HEK293 (cell line): ENCODE measurements around the gene NFATC1.

ENCODE experiments used
- CTCF ChIA-PET: fragments of 350-600 bp; formaldehyde crosslinking; extraction: SDS; loops from one replicate; lab custom pipeline; 2021; ENCODE audit warnings: antibody characterized with exemption; lab: Yijun Ruan, JAX
- POLR2A ChIA-PET: fragments of 300-600 bp; formaldehyde crosslinking; extraction: SDS; loops from one replicate; lab custom pipeline; 2020; ENCODE audit warnings: antibody characterized with exemption, inconsistent platforms; lab: Yijun Ruan, JAX
- H3K27ac ChIP-seq: fragments of 200-500 bp; sonication (Bioruptor generic); 2 replicates; pipeline ENCODE4 v1.5.1; 2014; ENCODE audit warnings: low read depth, low read length, control low read depth, inconsistent platforms; ENCODE audit errors: extremely low read depth
- H3K36me3 ChIP-seq, 2 experiments: fragments of 200-500 bp in 1 of 2; sonication (Bioruptor generic) in 1 of 2; 1 replicate in 1 of 2; 2 replicates in 1 of 2; pipeline ENCODE4 v1.5.1; 2014 to 2017; ENCODE audit warnings: inconsistent platforms in 2 of 2, low read length in 2 of 2; ENCODE audit not compliant: control insufficient read depth in 2 of 2, insufficient read depth in 1 of 2
- H3K4me1 ChIP-seq: fragments of 200-500 bp; sonication (Bioruptor generic); 2 replicates; pipeline ENCODE4 v1.5.1; 2014; ENCODE audit warnings: mild to moderate bottlenecking, low read length, inconsistent platforms; ENCODE audit not compliant: control insufficient read depth, insufficient read depth
- H3K4me3 ChIP-seq: 2 replicates; pipeline ENCODE4 v1.5.1; 2011; ENCODE audit warnings: low read depth, mild to moderate bottlenecking, control low read depth, low read length, moderate library complexity
- H3K9me3 ChIP-seq: fragments of 200-500 bp; sonication (Bioruptor generic); 2 replicates; pipeline ENCODE4 v1.5.1; 2014; ENCODE audit warnings: low read depth, low read length, inconsistent platforms; ENCODE audit not compliant: control insufficient read depth, insufficient read depth
- GLI4 ChIP-seq: fragments of 450-650 bp; formaldehyde crosslinking; IDR thresholded peaks from 2 replicates; pipeline ENCODE4 v1.5.1; 2016; ENCODE audit warnings: missing biosample characterization, missing genetic modification characterization
- OVOL3 ChIP-seq: fragments of 450-650 bp; formaldehyde crosslinking; IDR thresholded peaks from 2 replicates; pipeline ENCODE4 v1.5.1; 2016; ENCODE audit warnings: missing biosample characterization, missing genetic modification characterization
- RBAK ChIP-seq: fragments of 450-650 bp; formaldehyde crosslinking; IDR thresholded peaks from 2 replicates; pipeline ENCODE4 v1.5.1; 2016; ENCODE audit warnings: missing biosample characterization, missing genetic modification characterization
- ZBTB1 ChIP-seq: fragments of 450-650 bp; formaldehyde crosslinking; IDR thresholded peaks from 2 replicates; pipeline ENCODE4 v1.5.1; 2016; ENCODE audit warnings: missing biosample characterization, missing genetic modification characterization
- ZBTB17 ChIP-seq: fragments of 450-650 bp; formaldehyde crosslinking; IDR thresholded peaks from 2 replicates; pipeline ENCODE4 v1.5.1; 2016; ENCODE audit warnings: missing biosample characterization, missing genetic modification characterization
- ZFP69B ChIP-seq: fragments of 450-650 bp; formaldehyde crosslinking; IDR thresholded peaks from 2 replicates; pipeline ENCODE4 v1.5.1; 2016; ENCODE audit warnings: missing biosample characterization, missing genetic modification characterization
- ZNF133 ChIP-seq: fragments of 450-650 bp; formaldehyde crosslinking; IDR thresholded peaks from 2 replicates; pipeline ENCODE4 v1.5.1; 2016; ENCODE audit warnings: missing biosample characterization, missing genetic modification characterization
- ZNF146 ChIP-seq: fragments of 450-650 bp; formaldehyde crosslinking; IDR thresholded peaks from 2 replicates; pipeline ENCODE4 v1.5.1; 2016; ENCODE audit warnings: missing biosample characterization, missing genetic modification characterization
- ZNF16 ChIP-seq: fragments of 450-650 bp; formaldehyde crosslinking; IDR thresholded peaks from 2 replicates; pipeline ENCODE4 v1.5.1; 2016; ENCODE audit warnings: low read depth, missing biosample characterization, missing genetic modification characterization
- ZNF2 ChIP-seq: fragments of 450-650 bp; formaldehyde crosslinking; IDR thresholded peaks from 2 replicates; pipeline ENCODE4 v1.5.1; 2016; ENCODE audit warnings: missing biosample characterization, missing genetic modification characterization
- ZNF202 ChIP-seq: fragments of 450-650 bp; formaldehyde crosslinking; IDR thresholded peaks from 2 replicates; pipeline ENCODE4 v1.5.1; 2016; ENCODE audit warnings: missing biosample characterization, missing genetic modification characterization, borderline replicate concordance
- ZNF214 ChIP-seq: fragments of 450-650 bp; formaldehyde crosslinking; IDR thresholded peaks from 2 replicates; pipeline ENCODE4 v1.5.1; 2017; ENCODE audit warnings: missing biosample characterization, mild to moderate bottlenecking, missing genetic modification characterization, borderline replicate concordance
- ZNF23 ChIP-seq: fragments of 450-650 bp; formaldehyde crosslinking; IDR thresholded peaks from 2 replicates; pipeline ENCODE4 v1.5.1; 2016; ENCODE audit warnings: missing biosample characterization, missing genetic modification characterization, borderline replicate concordance
- ZNF26 ChIP-seq: fragments of 450-650 bp; formaldehyde crosslinking; IDR thresholded peaks from 2 replicates; pipeline ENCODE4 v1.5.1; 2016; ENCODE audit warnings: missing biosample characterization, missing genetic modification characterization
- ZNF274 ChIP-seq, 2 experiments: fragments of 200-500 bp in 1 of 2; fragments of 450-650 bp in 1 of 2; sonication (Bioruptor generic) in 1 of 2; formaldehyde crosslinking in 1 of 2; IDR thresholded peaks; 2 replicates each; pipeline versions ENCODE4 v1.5.1 to v1.6.1; 2014 to 2016; ENCODE audit warnings: borderline replicate concordance in 1 of 2, inconsistent platforms in 1 of 2, low read length in 1 of 2, missing biosample characterization in 1 of 2, missing genetic modification characterization in 1 of 2
- ZNF362 ChIP-seq: fragments of 450-650 bp; formaldehyde crosslinking; IDR thresholded peaks from 2 replicates; pipeline ENCODE4 v1.5.1; 2016; ENCODE audit warnings: missing biosample characterization, missing genetic modification characterization
- ZNF366 ChIP-seq: fragments of 450-650 bp; formaldehyde crosslinking; conservative IDR thresholded peaks from 2 replicates; pipeline ENCODE4 v1.5.1; 2016; ENCODE audit warnings: missing biosample characterization, missing genetic modification characterization
- ZNF416 ChIP-seq: fragments of 450-650 bp; formaldehyde crosslinking; IDR thresholded peaks from 2 replicates; pipeline ENCODE4 v1.5.1; 2016; ENCODE audit warnings: missing biosample characterization, missing genetic modification characterization
- ZNF48 ChIP-seq: fragments of 450-650 bp; formaldehyde crosslinking; IDR thresholded peaks from 2 replicates; pipeline ENCODE4 v1.5.1; 2016; ENCODE audit warnings: missing biosample characterization, missing genetic modification characterization
- ZNF555 ChIP-seq: fragments of 450-650 bp; formaldehyde crosslinking; conservative IDR thresholded peaks from 2 replicates; pipeline ENCODE4 v1.5.1; 2017; ENCODE audit warnings: missing biosample characterization, mild to moderate bottlenecking, missing genetic modification characterization, inconsistent platforms
- ZNF626 ChIP-seq: fragments of 450-650 bp; sonication (Bioruptor Pico); formaldehyde crosslinking; IDR thresholded peaks from 2 replicates; pipeline ENCODE4 v1.5.1; 2018; ENCODE audit warnings: missing biosample characterization, missing genetic modification characterization, inconsistent platforms
- ZNF658 ChIP-seq: fragments of 450-650 bp; formaldehyde crosslinking; IDR thresholded peaks from 2 replicates; pipeline ENCODE4; 2016; ENCODE audit warnings: missing biosample characterization, missing genetic modification characterization
- ZNF677 ChIP-seq: fragments of 450-650 bp; IDR thresholded peaks from 2 replicates; pipeline ENCODE4 v1.5.0; 2018; ENCODE audit warnings: missing biosample characterization, mild to moderate bottlenecking, missing genetic modification characterization, moderate library complexity
- ZSCAN16 ChIP-seq: fragments of 450-650 bp; formaldehyde crosslinking; IDR thresholded peaks from 2 replicates; pipeline ENCODE4 v1.5.1; 2016; ENCODE audit warnings: missing biosample characterization, missing genetic modification characterization
- TF ChIP-seq, protein P1 (sequence below): fragments of 450-650 bp; formaldehyde crosslinking; IDR thresholded peaks from 2 replicates; pipeline ENCODE4 v1.5.1; 2017; ENCODE audit warnings: missing biosample characterization, missing genetic modification characterization
- TF ChIP-seq, protein P2 (sequence below): fragments of 450-650 bp; formaldehyde crosslinking; IDR thresholded peaks from 2 replicates; pipeline ENCODE4 v1.5.1; 2017; ENCODE audit warnings: missing biosample characterization, missing genetic modification characterization

NFATC1 gene

GRCh38 chr18:79388043-79388442 lies 7.7 kb upstream of the NFATC1 start:
- no peaks in the 10 kb centered on the region for H3K4me1 ChIP-seq
- no peak for TF ChIP-seq OVOL3 (tag by site-specific recombination)
- no peak for TF ChIP-seq ZNF26 (tag by site-specific recombination)
- no peak for TF ChIP-seq ZNF202 (tag by site-specific recombination)
- no peak for TF ChIP-seq ZBTB1 (tag by site-specific recombination)
- no peak for TF ChIP-seq ZNF133 (tag by site-specific recombination)
- TF ChIP-seq ZNF416 = no peak
- no peak for TF ChIP-seq GLI4
- TF ChIP-seq ZNF274 (IDR thresholded peaks at IDR 0.05; ENCODE audit: low read length) = no peak
- TF ChIP-seq ZNF274 (tag by site-specific recombination; IDR thresholded peaks at IDR 0.05; ENCODE audit: borderline replicate concordance) = no peak
- TF ChIP-seq ZNF677 (tag by site-specific recombination) = no peak
- no peak overlapping the region for H3K4me3 ChIP-seq
- ChIA-PET CTCF (interaction anchor here (0.6 to 1.5 kb wide), 3 partner anchors 22 to 142 kb away, joined by 3 to 9 read pairs (median 4); no protein-coding TSS in a partner anchor), POLR2A (no interaction called here)
- no peaks in the 10 kb centered on the region for H3K36me3 ChIP-seq
- no peaks in the 10 kb centered on the region for H3K9me3 ChIP-seq
- H3K27ac ChIP-seq = no peak overlapping the region

DNA sequence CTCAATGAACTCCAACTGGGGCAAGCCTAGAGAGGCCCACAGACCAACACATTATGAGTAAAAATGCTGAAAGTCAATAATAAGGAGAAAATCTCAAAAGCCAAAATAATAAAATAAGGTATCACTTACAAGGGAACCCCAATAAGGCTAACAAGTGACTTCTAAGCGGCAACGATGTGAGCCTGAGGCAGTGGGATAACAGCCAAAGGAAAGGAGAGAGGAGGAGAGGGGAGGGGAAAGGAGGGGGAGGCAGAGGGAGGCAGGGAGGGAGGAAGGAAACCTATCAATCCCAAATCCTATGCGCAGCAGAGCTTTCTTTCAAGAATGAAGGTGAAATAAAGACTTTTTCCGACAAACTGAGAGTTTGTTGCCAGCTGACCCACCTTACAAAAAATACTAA lies 6.0 kb upstream of the NFATC1 start:
- H3K27ac ChIP-seq = no peak overlapping the region
- TF ChIP-seq ZNF274 (IDR thresholded peaks at IDR 0.05; ENCODE audit: low read length) (no peak), ZNF274 (tag by site-specific recombination; IDR thresholded peaks at IDR 0.05; ENCODE audit: borderline replicate concordance) (no peak), ZNF366 (tag by site-specific recombination) (no peak)
- TF ChIP-seq, protein P1, sequence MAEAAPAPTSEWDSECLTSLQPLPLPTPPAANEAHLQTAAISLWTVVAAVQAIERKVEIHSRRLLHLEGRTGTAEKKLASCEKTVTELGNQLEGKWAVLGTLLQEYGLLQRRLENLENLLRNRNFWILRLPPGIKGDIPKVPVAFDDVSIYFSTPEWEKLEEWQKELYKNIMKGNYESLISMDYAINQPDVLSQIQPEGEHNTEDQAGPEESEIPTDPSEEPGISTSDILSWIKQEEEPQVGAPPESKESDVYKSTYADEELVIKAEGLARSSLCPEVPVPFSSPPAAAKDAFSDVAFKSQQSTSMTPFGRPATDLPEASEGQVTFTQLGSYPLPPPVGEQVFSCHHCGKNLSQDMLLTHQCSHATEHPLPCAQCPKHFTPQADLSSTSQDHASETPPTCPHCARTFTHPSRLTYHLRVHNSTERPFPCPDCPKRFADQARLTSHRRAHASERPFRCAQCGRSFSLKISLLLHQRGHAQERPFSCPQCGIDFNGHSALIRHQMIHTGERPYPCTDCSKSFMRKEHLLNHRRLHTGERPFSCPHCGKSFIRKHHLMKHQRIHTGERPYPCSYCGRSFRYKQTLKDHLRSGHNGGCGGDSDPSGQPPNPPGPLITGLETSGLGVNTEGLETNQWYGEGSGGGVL (tag by site-specific recombination) = peak; percentile 61
- no peaks in the 10 kb centered on the region for H3K9me3 ChIP-seq
- CTCF ChIA-PET = interaction anchor here (0.7 to 2.4 kb wide), 5 partner anchors 9 to 359 kb away, joined by 3 to 26 read pairs (median 4); no protein-coding TSS in a partner anchor
- H3K4me3 ChIP-seq = no peak overlapping the region
- peaks cover 2% of the 10 kb centered on the region; the same call in 1 of the 2 replicates for H3K4me1 ChIP-seq
- POLR2A ChIA-PET = interaction anchor here (1.6 kb wide), 1 partner anchor 14 kb away, joined by 3 read pairs; no protein-coding TSS in a partner anchor
- no peaks in the 10 kb centered on the region for H3K36me3 ChIP-seq

DNA sequence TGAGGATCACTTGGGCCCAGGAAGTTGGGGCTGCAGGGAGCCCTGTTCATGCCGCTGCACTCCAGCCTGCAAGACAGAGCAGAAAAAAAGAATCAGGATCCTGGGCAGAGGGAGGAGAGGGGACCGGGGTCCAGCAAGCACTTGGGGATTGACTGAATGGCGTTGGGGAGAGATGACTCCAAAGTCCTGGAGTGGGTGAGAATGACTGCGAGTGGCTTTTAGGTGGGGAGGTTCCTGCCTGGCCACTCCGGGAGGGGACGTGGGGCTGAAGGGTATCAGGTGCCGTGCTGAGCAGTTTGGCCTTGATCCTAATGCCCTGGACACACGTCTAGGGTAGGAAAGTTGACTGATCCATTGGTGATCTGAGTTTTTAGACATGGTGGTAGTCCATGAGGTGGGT lies 3.5 kb upstream of the NFATC1 start:
- peaks cover 6% of the 10 kb centered on the region; the same call in 1 of the 2 replicates for H3K4me1 ChIP-seq
- H3K27ac ChIP-seq = no peak overlapping the region
- no peaks in the 10 kb centered on the region for H3K9me3 ChIP-seq
- ChIA-PET CTCF (interaction anchor here (2.1 to 2.4 kb wide), 2 partner anchors 11 to 12 kb away, joined by 11 to 26 read pairs; no protein-coding TSS in a partner anchor), POLR2A (interaction anchor here (0.7 kb wide), 1 partner anchor 20 kb away, joined by 6 read pairs; no protein-coding TSS in a partner anchor)
- H3K4me3 ChIP-seq = no peak overlapping the region
- no peaks in the 10 kb centered on the region for H3K36me3 ChIP-seq
- TF ChIP-seq ZNF16 (tag by site-specific recombination) (no peak), ZNF416 (no peak), ZFP69B (tag by site-specific recombination) (no peak), ZNF555 (tag by site-specific recombination) (no peak), ZBTB17 (tag by site-specific recombination) (no peak), ZNF362 (tag by site-specific recombination) (no peak), ZNF23 (tag by site-specific recombination) (no peak), ZNF214 (tag by site-specific recombination) (no peak), ZNF146 (tag by site-specific recombination) (no peak), ZNF658 (tag by site-specific recombination) (no peak), ZSCAN16 (no peak), ZNF2 (no peak), RBAK (no peak), ZNF626 (tag by site-specific recombination) (no peak), ZNF366 (tag by site-specific recombination) (no peak), ZNF48 (tag by site-specific recombination) (no peak)
- TF ChIP-seq, protein P2, sequence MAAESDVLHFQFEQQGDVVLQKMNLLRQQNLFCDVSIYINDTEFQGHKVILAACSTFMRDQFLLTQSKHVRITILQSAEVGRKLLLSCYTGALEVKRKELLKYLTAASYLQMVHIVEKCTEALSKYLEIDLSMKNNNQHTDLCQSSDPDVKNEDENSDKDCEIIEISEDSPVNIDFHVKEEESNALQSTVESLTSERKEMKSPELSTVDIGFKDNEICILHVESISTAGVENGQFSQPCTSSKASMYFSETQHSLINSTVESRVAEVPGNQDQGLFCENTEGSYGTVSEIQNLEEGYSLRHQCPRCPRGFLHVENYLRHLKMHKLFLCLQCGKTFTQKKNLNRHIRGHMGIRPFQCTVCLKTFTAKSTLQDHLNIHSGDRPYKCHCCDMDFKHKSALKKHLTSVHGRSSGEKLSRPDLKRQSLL (tag by site-specific recombination) = no peak
